Measurements from ENCODE around the gene DLEC1.

DLEC1 gene

DNA sequence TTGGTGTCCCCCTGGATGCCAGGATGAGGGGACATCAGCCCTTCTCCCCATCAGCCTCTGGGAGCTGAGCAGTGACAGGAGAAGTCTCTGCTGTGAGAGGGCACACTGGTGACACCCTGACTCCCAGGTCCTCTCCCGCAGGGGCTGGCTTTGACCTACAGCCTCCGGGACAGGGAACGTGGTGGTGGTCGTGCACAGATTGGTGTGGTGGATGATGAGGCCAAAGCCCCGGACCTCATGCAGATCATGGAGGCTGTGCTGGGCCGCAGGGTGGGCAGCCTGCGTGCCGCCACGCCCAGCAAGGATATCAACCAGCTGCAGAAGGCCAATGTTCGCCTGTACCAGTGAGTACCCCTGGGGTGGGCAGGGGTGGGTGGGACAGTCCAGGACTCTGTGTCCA lies 41.7 kb upstream of the DLEC1 start:
- H3K4me3 ChIP-seq (replicated peaks; ENCODE audit: low read depth, low read length): no peak overlapping the region
- no peak for DNase-seq (ENCODE audit: low read depth)
- TF ChIP-seq, protein P1, sequence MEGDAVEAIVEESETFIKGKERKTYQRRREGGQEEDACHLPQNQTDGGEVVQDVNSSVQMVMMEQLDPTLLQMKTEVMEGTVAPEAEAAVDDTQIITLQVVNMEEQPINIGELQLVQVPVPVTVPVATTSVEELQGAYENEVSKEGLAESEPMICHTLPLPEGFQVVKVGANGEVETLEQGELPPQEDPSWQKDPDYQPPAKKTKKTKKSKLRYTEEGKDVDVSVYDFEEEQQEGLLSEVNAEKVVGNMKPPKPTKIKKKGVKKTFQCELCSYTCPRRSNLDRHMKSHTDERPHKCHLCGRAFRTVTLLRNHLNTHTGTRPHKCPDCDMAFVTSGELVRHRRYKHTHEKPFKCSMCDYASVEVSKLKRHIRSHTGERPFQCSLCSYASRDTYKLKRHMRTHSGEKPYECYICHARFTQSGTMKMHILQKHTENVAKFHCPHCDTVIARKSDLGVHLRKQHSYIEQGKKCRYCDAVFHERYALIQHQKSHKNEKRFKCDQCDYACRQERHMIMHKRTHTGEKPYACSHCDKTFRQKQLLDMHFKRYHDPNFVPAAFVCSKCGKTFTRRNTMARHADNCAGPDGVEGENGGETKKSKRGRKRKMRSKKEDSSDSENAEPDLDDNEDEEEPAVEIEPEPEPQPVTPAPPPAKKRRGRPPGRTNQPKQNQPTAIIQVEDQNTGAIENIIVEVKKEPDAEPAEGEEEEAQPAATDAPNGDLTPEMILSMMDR (IDR thresholded peaks at IDR 0.05; ENCODE audit: low read length, missing control alignments): no peak

- H3K4me3 ChIP-seq (replicated peaks; ENCODE audit: low read depth, low read length): no peak overlapping the region
- DNase-seq (ENCODE audit: low read depth): no peak
- TF ChIP-seq, protein P1 (IDR thresholded peaks at IDR 0.05; ENCODE audit: low read length, missing control alignments): no peak
Measured at GRCh38 chr3:37997791-37998370, 41.1 kb upstream of the DLEC1 start.

DNA sequence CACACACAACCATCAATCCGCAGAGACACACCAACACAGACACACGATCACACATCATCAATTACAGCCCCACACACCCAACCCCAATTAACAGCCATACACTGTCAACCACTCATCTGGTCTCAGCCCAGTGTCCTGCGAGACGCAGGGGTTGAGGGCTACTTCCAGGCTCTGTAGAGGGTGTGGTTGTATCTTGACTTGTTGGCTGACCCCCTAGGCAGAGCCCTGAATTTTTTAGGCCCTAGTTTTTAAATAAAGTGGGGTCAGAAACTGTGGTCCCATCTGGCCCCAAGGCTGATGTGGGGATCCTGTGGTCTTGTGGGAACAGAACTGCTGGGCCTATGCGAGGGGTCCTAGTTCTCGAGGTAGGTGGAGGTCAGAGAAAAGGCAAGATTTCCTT lies 39.2 kb upstream of the DLEC1 start:
- no peak for DNase-seq (ENCODE audit: low read depth)
- TF ChIP-seq, protein P1 (IDR thresholded peaks at IDR 0.05; ENCODE audit: low read length, missing control alignments): no peak
- no peak overlapping the region for H3K4me3 ChIP-seq (replicated peaks; ENCODE audit: low read depth, low read length)

DNA sequence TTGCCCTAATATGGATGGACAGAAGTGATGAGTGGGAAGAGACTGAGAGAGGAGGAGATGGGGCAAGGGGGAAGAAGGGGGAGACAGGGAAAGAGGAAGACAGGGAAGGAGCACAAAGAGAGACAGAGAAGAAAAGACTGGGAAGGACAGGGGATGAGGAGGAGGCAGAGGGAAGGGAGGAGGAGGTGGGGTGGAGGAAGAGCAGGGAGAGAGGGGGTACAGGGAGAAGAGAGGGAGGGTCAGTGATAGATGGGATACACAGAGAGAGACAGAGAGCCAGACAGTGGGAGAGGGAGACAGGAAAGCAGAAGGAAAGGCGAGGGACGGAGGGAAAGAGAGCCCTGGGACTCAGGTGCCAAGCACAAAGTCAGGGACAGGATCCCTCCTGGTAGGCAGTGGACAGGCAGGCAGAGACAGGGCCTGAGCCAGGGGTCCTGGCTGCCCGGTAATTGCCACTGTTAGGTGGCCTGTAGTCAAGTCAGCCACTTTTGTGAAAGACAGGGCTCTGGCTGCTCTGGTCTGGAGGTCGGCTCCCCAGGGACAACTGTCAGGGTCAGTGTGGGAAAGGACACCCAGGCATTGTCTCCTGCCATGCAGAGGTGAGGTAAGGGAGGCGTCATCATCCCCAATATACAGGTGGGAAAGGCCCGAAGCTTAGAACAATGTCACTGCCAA lies 38.6 kb upstream of the DLEC1 start:
- no peak for DNase-seq (ENCODE audit: low read depth)
- TF ChIP-seq, protein P1 (IDR thresholded peaks at IDR 0.05; ENCODE audit: low read length, missing control alignments): no peak

GRCh38 chr3:38000965-38001455 lies 38.0 kb upstream of the DLEC1 start:
- TF ChIP-seq, protein P1 (IDR thresholded peaks at IDR 0.05; ENCODE audit: low read length, missing control alignments): no peak
- DNase-seq (ENCODE audit: low read depth): no peak
- H3K4me3 ChIP-seq (replicated peaks; ENCODE audit: low read depth, low read length): no peak overlapping the region

More for the DNA sequence above, 38.6 kb upstream of the DLEC1 start:
- H3K4me3 ChIP-seq (replicated peaks; ENCODE audit: low read depth, low read length): no peak overlapping the region

- TF ChIP-seq, protein P1 (IDR thresholded peaks at IDR 0.05; ENCODE audit: low read length, missing control alignments): peak; percentile 5
- H3K4me3 ChIP-seq (replicated peaks; ENCODE audit: low read depth, low read length): no peak overlapping the region
- no peak for DNase-seq (ENCODE audit: low read depth)
Measured at GRCh38 chr3:38001456-38002081, 37.4 kb upstream of the DLEC1 start.

All from fibroblast of pulmonary artery (primary cell).